Hepatocyte (in vitro differentiated cells): Measurements from ENCODE around the gene PSMC6.

Source experiments
- EZH2 ChIP-seq: fragments of 200-600 bp; sonication (generic); IDR thresholded peaks from 2 replicates; pipeline ENCODE4 v1.6.1; 2016; ENCODE audit warnings: antibody characterized with exemption, mild to moderate bottlenecking, borderline replicate concordance
- EZH2phosphoT487 ChIP-seq: fragments of 200-600 bp; sonication (generic); IDR thresholded peaks from one replicate; pipeline ENCODE4 v1.6.1; 2018; ENCODE audit warnings: antibody characterized with exemption, mild to moderate bottlenecking, low read depth, moderate library complexity; ENCODE audit not compliant: unreplicated experiment, severe bottlenecking
- TF ChIP-seq, protein P1 (sequence below): fragments of 200-600 bp; sonication (generic); IDR thresholded peaks from 2 replicates; pipeline ENCODE4 v1.5.1; 2016; ENCODE audit warnings: antibody characterized with exemption, mild to moderate bottlenecking; ENCODE audit not compliant: poor library complexity

DNA sequence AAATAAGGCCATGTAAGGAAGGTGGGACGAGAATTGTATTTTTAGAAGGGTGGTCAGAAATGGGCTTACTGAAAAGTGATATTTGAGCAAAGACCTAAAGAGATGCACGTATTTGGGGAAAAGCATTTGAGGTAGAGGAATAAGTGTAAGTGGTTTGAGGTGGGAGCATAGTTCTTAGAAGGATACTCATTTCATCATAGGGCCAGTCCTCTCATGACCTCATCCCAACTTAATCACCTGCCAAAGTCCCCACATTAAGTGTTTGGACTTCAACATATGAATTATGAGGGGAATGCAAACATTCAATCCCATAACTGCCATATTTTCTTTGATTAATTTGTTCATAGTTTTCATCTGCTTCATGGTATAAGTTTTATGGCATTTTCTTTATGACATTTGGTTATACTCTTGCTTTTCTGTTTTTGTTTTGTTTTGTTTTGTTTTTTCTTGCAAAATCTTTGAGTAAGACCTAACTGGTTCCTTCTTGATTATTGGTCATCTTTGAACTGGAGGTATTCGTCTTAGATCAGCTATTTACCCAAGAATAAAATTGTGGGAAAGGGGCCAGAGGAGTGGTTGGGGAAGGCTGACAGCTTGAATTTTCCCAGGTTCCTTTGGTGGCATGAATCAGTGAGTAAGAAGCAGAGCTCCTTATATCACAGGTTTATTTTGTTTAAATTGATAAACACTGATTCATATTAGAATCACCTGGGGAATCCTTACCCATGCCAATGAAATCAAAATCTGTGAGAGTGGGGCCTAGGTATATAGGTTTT lies 60.2 kb downstream of the PSMC6 start:
- TF ChIP-seq, protein P1, sequence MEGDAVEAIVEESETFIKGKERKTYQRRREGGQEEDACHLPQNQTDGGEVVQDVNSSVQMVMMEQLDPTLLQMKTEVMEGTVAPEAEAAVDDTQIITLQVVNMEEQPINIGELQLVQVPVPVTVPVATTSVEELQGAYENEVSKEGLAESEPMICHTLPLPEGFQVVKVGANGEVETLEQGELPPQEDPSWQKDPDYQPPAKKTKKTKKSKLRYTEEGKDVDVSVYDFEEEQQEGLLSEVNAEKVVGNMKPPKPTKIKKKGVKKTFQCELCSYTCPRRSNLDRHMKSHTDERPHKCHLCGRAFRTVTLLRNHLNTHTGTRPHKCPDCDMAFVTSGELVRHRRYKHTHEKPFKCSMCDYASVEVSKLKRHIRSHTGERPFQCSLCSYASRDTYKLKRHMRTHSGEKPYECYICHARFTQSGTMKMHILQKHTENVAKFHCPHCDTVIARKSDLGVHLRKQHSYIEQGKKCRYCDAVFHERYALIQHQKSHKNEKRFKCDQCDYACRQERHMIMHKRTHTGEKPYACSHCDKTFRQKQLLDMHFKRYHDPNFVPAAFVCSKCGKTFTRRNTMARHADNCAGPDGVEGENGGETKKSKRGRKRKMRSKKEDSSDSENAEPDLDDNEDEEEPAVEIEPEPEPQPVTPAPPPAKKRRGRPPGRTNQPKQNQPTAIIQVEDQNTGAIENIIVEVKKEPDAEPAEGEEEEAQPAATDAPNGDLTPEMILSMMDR: no peak
- TF ChIP-seq EZH2 (no peak), EZH2phosphoT487 (no peak)
